Measurements from ENCODE around the gene ESPN.

GRCh38 chr1:6468729-6469461 is 44.3 kb downstream of the ESPN start:
- TF ChIP-seq CTCF (IDR thresholded peaks at IDR 0.05; ENCODE audit: borderline replicate concordance, extremely low read depth, low read length, poor library complexity, severe bottlenecking) (no peak), EZH2 (IDR thresholded peaks at IDR 0.05; ENCODE audit: borderline replicate concordance, low read depth, low read length, severe bottlenecking) (no peak)
